Measurements from ENCODE around the gene ATP10B.

Gene ATP10B

GRCh38 chr5:160651692-160652645, 200.0 kb downstream of the ATP10B start:
- TF ChIP-seq REST (IDR thresholded peaks at IDR 0.05; ENCODE audit: insufficient read depth in 1 of 2, low read depth in 2 of 2, low read length in 2 of 2): no peak
- TF ChIP-seq TAF1 (IDR thresholded peaks at IDR 0.05; ENCODE audit: borderline replicate concordance, insufficient read depth, low read length): no peak
- no peak for TF ChIP-seq POLR2AphosphoS5 (IDR thresholded peaks at IDR 0.05; ENCODE audit: low read depth, low read length)
- TF ChIP-seq SIN3A (IDR thresholded peaks at IDR 0.05; ENCODE audit: borderline replicate concordance, insufficient read depth, low read length): no peak
- no peak for TF ChIP-seq FOXP2 (optimal IDR thresholded peaks at IDR 0.05; ENCODE audit: borderline replicate concordance, extremely low read depth, extremely low read length, insufficient read depth)

GRCh38 chr5:160649304-160649703, 202.7 kb downstream of the ATP10B start:
- TF ChIP-seq POLR2AphosphoS5 (IDR thresholded peaks at IDR 0.05; ENCODE audit: low read depth, low read length) (no peak), REST (IDR thresholded peaks at IDR 0.05; ENCODE audit: insufficient read depth in 1 of 2, low read depth in 2 of 2, low read length in 2 of 2) (no peak), TAF1 (IDR thresholded peaks at IDR 0.05; ENCODE audit: borderline replicate concordance, insufficient read depth, low read length) (no peak), FOXP2 (optimal IDR thresholded peaks at IDR 0.05; ENCODE audit: borderline replicate concordance, extremely low read depth, extremely low read length, insufficient read depth) (no peak), SIN3A (IDR thresholded peaks at IDR 0.05; ENCODE audit: borderline replicate concordance, insufficient read depth, low read length) (no peak)

GRCh38 chr5:160646033-160646432, 206.0 kb downstream of the ATP10B start:
- no peak for TF ChIP-seq FOXP2 (optimal IDR thresholded peaks at IDR 0.05; ENCODE audit: borderline replicate concordance, extremely low read depth, extremely low read length, insufficient read depth)
- no peak for TF ChIP-seq TAF1 (IDR thresholded peaks at IDR 0.05; ENCODE audit: borderline replicate concordance, insufficient read depth, low read length)
- no peak for TF ChIP-seq SIN3A (IDR thresholded peaks at IDR 0.05; ENCODE audit: borderline replicate concordance, insufficient read depth, low read length)
- TF ChIP-seq POLR2AphosphoS5 (IDR thresholded peaks at IDR 0.05; ENCODE audit: low read depth, low read length): no peak
- TF ChIP-seq REST (IDR thresholded peaks at IDR 0.05; ENCODE audit: insufficient read depth in 1 of 2, low read depth in 2 of 2, low read length in 2 of 2): no peak

GRCh38 chr5:160643616-160644240, 208.3 kb downstream of the ATP10B start:
- TF ChIP-seq POLR2AphosphoS5 (IDR thresholded peaks at IDR 0.05; ENCODE audit: low read depth, low read length) (no peak), TAF1 (IDR thresholded peaks at IDR 0.05; ENCODE audit: borderline replicate concordance, insufficient read depth, low read length) (no peak), SIN3A (IDR thresholded peaks at IDR 0.05; ENCODE audit: borderline replicate concordance, insufficient read depth, low read length) (no peak), FOXP2 (optimal IDR thresholded peaks at IDR 0.05; ENCODE audit: borderline replicate concordance, extremely low read depth, extremely low read length, insufficient read depth) (no peak), REST (IDR thresholded peaks at IDR 0.05; ENCODE audit: insufficient read depth in 1 of 2, low read depth in 2 of 2, low read length in 2 of 2) (no peak)

Data from PFSK-1 (cell line).